ENCODE results near the gene REG1B. TPM values are rescaled to one million over a fixed set of nuclear protein-coding genes. Genes with fewer than 3 reads are reported as not detected.

REG1B gene
- total RNA-seq, 1 experiment from 2014 or later: 2.1 TPM

- Mint-ChIP-seq H3K36me3 (no peaks in the 10 kb centered on the region), H3K27ac (no peak overlapping the region), H3K27me3 (ENCODE audit: low read depth) (no peaks in the 10 kb centered on the region), H3K9me3 (no peaks in the 10 kb centered on the region), H3K4me1 (no peaks in the 10 kb centered on the region), H3K4me3 (no peak overlapping the region)
- ChIA-PET CTCF (no interaction called here), POLR2A (no interaction called here)
- no peak for ATAC-seq
- TF ChIP-seq FOXJ3 (CRISPR knock-in tag; IDR thresholded peaks at IDR 0.05; ENCODE audit: borderline replicate concordance): no peak
- TF ChIP-seq USF2 (CRISPR knock-in tag; IDR thresholded peaks at IDR 0.05): no peak
- TF ChIP-seq USF1 (CRISPR knock-in tag; IDR thresholded peaks at IDR 0.05): no peak
- no peak for TF ChIP-seq ZNF121 (CRISPR knock-in tag; IDR thresholded peaks at IDR 0.05)
- TF ChIP-seq RELA (CRISPR knock-in tag; IDR thresholded peaks at IDR 0.05; ENCODE audit: borderline replicate concordance): no peak
- TF ChIP-seq JUN (CRISPR knock-in tag; IDR thresholded peaks at IDR 0.05): no peak
- no peak for TF ChIP-seq SMAD3 (CRISPR knock-in tag; IDR thresholded peaks at IDR 0.05; ENCODE audit: borderline replicate concordance)
- no peak for TF ChIP-seq ZSCAN18 (CRISPR knock-in tag; IDR thresholded peaks at IDR 0.05)
- TF ChIP-seq ATF2 (CRISPR knock-in tag; IDR thresholded peaks at IDR 0.05; ENCODE audit: borderline replicate concordance, low read depth): no peak
- no peak for TF ChIP-seq TCF7 (CRISPR knock-in tag; IDR thresholded peaks at IDR 0.05; ENCODE audit: low read depth)
- TF ChIP-seq ZNF425 (CRISPR knock-in tag; conservative IDR thresholded peaks at IDR 0.05): no peak
- TF ChIP-seq ZNF396 (CRISPR knock-in tag; IDR thresholded peaks at IDR 0.05; ENCODE audit: borderline replicate concordance): no peak
- TF ChIP-seq JAZF1 (CRISPR knock-in tag; IDR thresholded peaks at IDR 0.05): no peak
- no peak for DNase-seq (ENCODE audit: low spot score)
Observed at GRCh38 chr2:79124907-79125720, 37.3 kb upstream of the REG1B start.

- no peak for TF ChIP-seq MXD4 (CRISPR knock-in tag; IDR thresholded peaks at IDR 0.05; ENCODE audit: borderline replicate concordance)
- TF ChIP-seq CTCF (IDR thresholded peaks at IDR 0.05): no peak
- no peak for TF ChIP-seq NR3C1 (CRISPR knock-in tag; conservative IDR thresholded peaks at IDR 0.05; ENCODE audit: low read depth)
- TF ChIP-seq CREM (CRISPR knock-in tag; IDR thresholded peaks at IDR 0.05): no peak
- DNase-seq (ENCODE audit: low spot score): no peak
- Mint-ChIP-seq H3K9me3 (peaks cover 4% of the 10 kb centered on the region), H3K4me3 (no peak overlapping the region), H3K27ac (no peak overlapping the region), H3K4me1 (no peaks in the 10 kb centered on the region), H3K36me3 (no peaks in the 10 kb centered on the region), H3K27me3 (ENCODE audit: low read depth) (no peaks in the 10 kb centered on the region)
- ATAC-seq: no peak
- POLR2A ChIA-PET: no interaction called here
- CTCF ChIA-PET: no interaction called here
Observed at GRCh38 chr2:79122676-79123075, 34.9 kb upstream of the REG1B start.
